Skeletal muscle tissue (tissue), 4 donors: ENCODE results near the gene HECW1. TPM values are rescaled to one million over a fixed set of nuclear protein-coding genes. Genes with fewer than 3 reads are reported as not detected.

Experiments
- H3K27ac ChIP-seq: one replicate; pipeline ENCODE4 v1.7.0; 2013; ENCODE audit warnings: mild to moderate bottlenecking, low read depth, low read length, inconsistent platforms
- H3K27me3 ChIP-seq, 3 donors: one replicate each; pipeline ENCODE4 v1.7.0; 2013; ENCODE audit warnings: low read length in 3 of 3; ENCODE audit not compliant: control insufficient read depth in 3 of 3, insufficient read depth in 3 of 3
- H3K36me3 ChIP-seq, 3 donors: one replicate each; pipeline ENCODE4 v1.7.0; 2013; ENCODE audit warnings: low read length in 3 of 3; ENCODE audit not compliant: control insufficient read depth in 3 of 3, insufficient read depth in 3 of 3
- H3K4me1 ChIP-seq, 3 donors: one replicate each; pipeline ENCODE4 v1.7.0; 2013; ENCODE audit warnings: low read length in 3 of 3, mild to moderate bottlenecking in 3 of 3; ENCODE audit not compliant: control insufficient read depth in 3 of 3, insufficient read depth in 3 of 3
- H3K4me3 ChIP-seq, 3 donors: one replicate each; pipeline ENCODE4 v1.7.0; 2013; ENCODE audit warnings: low read length in 3 of 3
- H3K9ac ChIP-seq, 3 donors: one replicate each; pipeline ENCODE4 v1.7.0; 2013; ENCODE audit warnings: low read length in 3 of 3, mild to moderate bottlenecking in 3 of 3, moderate library complexity in 2 of 3, low read depth in 1 of 3
- H3K9me3 ChIP-seq, 3 donors: one replicate each; pipeline ENCODE4 v1.7.0; 2013; ENCODE audit warnings: low read length in 3 of 3; ENCODE audit not compliant: control insufficient read depth in 3 of 3
- total RNA-seq: library from RNA; depleted of rRNA; stranded (reverse); fragments of >200 nt; gene quantifications from one replicate; pipeline ENCODE4 v1.2.3, GENCODE V29; 2014
- donor health status: Osteomylitis.

Gene HECW1
- total RNA-seq, 1 donor from 2014 or later: not detected

DNA sequence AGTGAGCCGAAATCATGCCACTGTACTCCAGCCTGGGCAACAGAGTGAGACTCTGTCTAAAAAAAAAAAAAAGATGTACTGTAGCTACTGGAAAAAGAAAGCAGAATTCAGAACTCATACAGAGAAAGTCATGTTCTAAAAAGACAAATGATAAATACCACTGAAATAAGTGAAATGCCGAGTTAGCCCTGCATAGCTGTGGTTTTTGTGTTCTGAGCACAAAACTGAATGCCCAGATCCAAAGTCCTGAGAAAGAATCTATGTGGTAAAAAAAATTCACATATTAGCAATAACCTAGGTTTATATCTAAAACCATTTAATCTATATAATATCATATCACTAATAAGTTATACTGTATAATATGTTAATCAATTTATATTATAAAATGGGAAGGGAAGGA, 29.3 kb upstream of the HECW1 start:
- H3K36me3 ChIP-seq: no peaks in the 10 kb centered on the region
- H3K4me3 ChIP-seq: no peak overlapping the region
- no peak overlapping the region for H3K9ac ChIP-seq
- H3K4me1 ChIP-seq: no peaks in the 10 kb centered on the region
- H3K9me3 ChIP-seq: no peaks in the 10 kb centered on the region
- no peaks in the 10 kb centered on the region for H3K27me3 ChIP-seq
- H3K27ac ChIP-seq: no peak overlapping the region

DNA sequence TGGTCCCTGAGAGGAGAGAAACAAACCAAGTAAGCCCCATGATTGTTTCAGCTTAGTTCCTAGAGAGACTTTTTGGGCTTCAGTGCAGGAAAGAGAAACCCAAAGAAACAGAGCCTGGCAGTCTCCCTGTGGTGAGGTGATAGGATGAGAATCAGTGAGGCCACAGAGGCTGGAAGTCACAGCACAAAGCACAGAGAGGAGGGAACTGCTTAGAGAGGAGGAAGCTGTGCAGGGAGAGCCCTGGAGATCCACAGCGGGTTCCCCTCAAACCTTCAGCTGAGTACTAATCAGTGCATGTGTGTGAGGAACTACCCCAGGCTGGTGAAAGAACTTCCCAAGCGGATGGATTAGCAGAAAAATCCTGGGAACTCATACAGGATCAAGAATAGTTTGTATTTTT, 27.4 kb upstream of the HECW1 start:
- Histone ChIP-seq H3K36me3 (no peaks in the 10 kb centered on the region), H3K27ac (no peak overlapping the region), H3K27me3 (no peaks in the 10 kb centered on the region), H3K4me3 (no peak overlapping the region), H3K4me1 (no peaks in the 10 kb centered on the region), H3K9ac (no peak overlapping the region), H3K9me3 (peaks cover 0 to 2% (median 0%) of the 10 kb centered on the region in 3 donors)

DNA sequence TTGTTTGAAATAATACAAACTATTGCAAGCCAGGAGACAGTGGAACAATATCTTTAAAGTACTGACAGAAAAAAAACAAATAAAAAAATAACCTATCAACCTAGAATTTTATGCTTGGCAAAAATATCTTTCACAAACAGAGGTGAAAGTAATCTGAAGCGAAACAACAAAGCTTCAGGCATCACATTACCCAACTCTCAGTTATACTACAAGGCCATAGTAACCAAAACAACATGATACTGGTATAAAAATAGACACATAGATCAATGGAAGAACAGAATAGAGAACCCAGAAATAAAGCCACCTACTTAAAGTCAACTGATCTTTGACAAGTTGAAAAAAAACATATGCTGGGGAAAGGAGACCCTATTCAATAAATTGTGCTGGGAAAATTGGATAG, 26.5 kb upstream of the HECW1 start:
- Histone ChIP-seq H3K36me3 (no peaks in the 10 kb centered on the region), H3K27ac (no peak overlapping the region), H3K27me3 (no peaks in the 10 kb centered on the region), H3K4me3 (no peak overlapping the region), H3K9ac (no peak overlapping the region), H3K4me1 (no peaks in the 10 kb centered on the region), H3K9me3 (peaks cover 0 to 2% (median 0%) of the 10 kb centered on the region in 3 donors)

DNA sequence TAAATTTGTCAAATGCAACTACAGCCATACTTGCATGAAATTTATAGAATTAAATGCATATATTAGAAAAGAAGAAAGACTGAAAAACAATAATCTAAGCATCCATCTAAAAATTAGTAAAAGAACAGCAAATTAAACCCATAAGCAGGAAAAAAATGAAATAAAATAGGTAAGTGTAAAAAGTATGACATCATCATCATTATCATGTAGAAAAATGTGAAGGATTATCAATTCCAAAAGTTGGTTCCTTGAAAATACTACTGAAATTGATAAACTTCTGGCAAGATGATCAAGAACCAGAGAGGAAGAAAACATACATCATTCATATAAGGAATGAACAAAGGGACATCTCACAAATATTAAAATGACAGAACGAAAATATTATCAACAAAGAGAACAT, 19.6 kb upstream of the HECW1 start:
- no peak overlapping the region for H3K27ac ChIP-seq
- peaks cover 0 to 6% (median 0%) of the 10 kb centered on the region in 3 donors for H3K27me3 ChIP-seq
- no peaks in the 10 kb centered on the region for H3K4me1 ChIP-seq
- H3K9ac ChIP-seq: no peak overlapping the region
- H3K4me3 ChIP-seq: no peak overlapping the region
- no peaks in the 10 kb centered on the region for H3K36me3 ChIP-seq
- H3K9me3 ChIP-seq: peaks cover 0 to 2% (median 0%) of the 10 kb centered on the region in 3 donors

DNA sequence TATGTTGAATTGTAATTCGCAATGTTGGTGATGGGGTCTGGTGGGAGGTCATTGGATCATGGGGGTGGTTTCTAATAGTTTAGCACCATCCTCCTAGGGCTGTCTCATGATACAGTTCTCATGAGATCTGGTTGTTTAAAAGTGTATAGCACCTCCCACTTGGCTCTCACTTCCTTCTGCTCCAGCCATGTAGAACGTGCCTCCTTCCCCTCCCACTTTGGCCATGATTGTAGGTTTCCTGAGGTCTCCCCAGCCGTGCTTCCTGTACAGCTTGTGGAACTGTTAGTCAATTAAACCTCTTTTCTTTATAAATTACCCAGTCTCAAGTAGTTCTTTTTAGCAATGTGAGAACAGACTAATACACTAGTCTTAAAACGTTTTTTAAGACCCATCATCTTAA, 15.6 kb upstream of the HECW1 start:
- H3K9me3 ChIP-seq: no peaks in the 10 kb centered on the region
- H3K4me3 ChIP-seq: no peak overlapping the region
- no peaks in the 10 kb centered on the region for H3K4me1 ChIP-seq
- H3K9ac ChIP-seq: no peak overlapping the region
- H3K36me3 ChIP-seq: no peaks in the 10 kb centered on the region
- no peak overlapping the region for H3K27ac ChIP-seq
- peaks cover 0 to 6% (median 0%) of the 10 kb centered on the region in 3 donors for H3K27me3 ChIP-seq

DNA sequence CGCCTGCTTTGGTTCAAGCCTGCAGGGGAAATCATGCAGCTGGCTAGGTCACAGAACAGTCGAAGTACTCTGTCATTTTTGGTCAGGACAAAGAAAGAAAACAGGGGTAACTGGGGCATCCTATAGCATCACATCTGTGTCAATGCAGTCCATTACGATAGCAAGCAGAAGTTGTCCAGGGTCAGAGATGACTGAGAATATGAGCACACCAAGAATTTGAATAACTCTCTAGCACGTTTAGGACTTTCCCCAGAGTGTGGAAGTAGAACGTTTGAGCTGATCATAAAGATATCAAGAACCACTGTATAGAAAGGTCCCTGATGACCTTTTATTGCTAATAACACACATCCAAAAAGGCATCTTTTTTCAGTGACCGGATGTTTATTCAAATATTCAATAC, 12.7 kb upstream of the HECW1 start:
- Histone ChIP-seq H3K9ac (no peak overlapping the region), H3K4me3 (no peak overlapping the region), H3K36me3 (no peaks in the 10 kb centered on the region), H3K9me3 (no peaks in the 10 kb centered on the region), H3K27ac (no peak overlapping the region), H3K27me3 (peaks cover 0 to 3% (median 0%) of the 10 kb centered on the region in 3 donors), H3K4me1 (no peaks in the 10 kb centered on the region)

DNA sequence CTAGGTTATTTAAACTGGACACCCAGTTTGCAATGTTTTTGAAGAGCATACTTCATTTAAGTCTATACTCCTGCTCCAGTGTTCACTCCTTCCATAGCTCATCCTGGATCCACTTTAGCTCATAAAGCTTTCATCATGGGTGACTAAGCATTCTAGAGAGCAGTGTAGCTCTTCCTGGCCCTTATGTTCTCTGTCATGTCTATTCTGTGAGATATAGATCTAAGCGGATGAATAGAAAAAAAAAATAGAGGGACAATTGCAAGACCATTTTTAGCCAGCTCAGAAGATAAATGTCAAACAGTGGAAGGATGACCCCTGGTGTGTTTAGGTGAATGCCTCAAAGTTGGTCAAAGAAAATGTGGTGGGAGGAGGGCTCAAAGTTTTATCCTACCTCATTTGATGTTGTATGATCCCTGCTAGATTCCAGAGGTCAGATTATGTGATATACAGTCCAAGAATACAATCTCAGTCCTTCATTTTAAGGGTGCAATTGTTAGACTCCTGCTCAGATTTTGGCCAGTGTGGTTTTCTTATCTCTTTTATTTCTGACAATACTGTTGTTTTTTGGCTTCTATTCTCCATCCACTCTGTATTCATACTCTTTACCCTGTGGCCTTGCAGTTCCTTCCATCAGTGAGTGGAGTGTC, 7.5 kb upstream of the HECW1 start:
- Histone ChIP-seq H3K4me3 (no peak overlapping the region), H3K27me3 (peaks cover 0 to 5% (median 2%) of the 10 kb centered on the region in 3 donors), H3K9me3 (no peaks in the 10 kb centered on the region), H3K9ac (no peak overlapping the region), H3K36me3 (no peaks in the 10 kb centered on the region), H3K4me1 (no peaks in the 10 kb centered on the region), H3K27ac (no peak overlapping the region)

DNA sequence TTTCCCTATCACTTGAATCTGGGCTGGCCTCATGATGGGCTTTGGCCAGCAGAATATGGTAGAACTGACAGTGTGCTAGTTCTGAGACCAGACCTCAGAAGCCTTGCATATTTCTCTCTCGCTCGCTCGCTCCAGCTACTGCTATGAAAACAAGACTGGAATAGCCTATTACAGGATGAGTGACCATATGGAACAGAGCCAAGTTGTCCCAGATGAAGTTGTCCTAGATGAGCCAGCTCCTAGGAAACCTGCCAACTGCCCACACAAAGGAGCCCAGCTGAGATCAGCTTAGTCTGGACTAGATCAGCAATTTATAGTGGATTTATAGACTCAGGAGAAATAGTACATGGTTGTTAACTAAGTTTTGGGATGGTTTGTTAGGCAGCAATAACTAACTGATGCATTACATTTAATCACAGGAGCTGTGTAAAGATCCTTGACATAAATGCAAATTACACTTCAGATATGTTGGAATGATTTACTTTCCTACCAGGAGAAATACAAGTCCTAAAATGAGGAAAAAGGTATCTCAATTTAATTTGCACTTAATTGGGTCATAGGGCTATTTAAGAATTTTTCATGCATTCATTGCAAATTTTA, 6.8 kb upstream of the HECW1 start:
- Histone ChIP-seq H3K27me3 (peaks cover 0 to 6% (median 5%) of the 10 kb centered on the region in 3 donors), H3K9me3 (no peaks in the 10 kb centered on the region), H3K4me3 (no peak overlapping the region), H3K9ac (no peak overlapping the region), H3K4me1 (no peaks in the 10 kb centered on the region), H3K27ac (no peak overlapping the region), H3K36me3 (no peaks in the 10 kb centered on the region)

DNA sequence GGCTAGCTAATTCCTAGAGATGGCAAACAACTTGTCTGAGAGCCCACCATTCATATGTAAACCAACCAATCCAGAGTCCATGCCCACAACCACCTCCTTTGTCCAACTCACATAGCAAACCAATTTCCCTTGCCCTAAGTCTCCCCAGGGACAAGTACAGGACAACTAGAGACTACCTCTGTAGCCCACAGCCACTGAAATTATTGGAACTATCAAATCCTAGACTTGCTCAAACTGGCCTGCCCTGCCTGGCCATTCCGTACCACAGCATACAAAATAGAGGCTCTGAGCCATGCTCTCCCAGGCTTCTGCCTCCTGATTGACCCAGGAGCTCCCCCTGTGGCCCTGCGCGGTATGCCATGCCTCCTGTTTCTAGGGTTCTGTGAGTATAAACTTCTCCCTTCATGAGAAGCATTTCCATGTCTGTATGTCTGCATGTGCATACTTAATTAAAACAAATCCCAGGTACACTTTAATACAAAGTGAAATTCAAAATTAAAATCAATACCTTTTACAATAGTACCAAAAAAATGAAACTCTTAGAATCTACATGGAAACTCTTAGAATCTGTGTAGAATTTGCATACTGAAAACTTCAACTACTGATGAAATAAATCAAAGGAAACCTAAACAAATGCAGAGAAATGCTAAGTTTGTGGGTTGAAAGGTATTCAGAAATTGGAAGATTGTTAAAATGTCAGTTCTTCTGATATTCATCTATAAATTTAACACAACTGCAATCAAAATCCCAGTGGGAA, 4.0 kb upstream of the HECW1 start:
- Histone ChIP-seq H3K27me3 (peaks cover 21 to 28% (median 22%) of the 10 kb centered on the region in 3 donors), H3K27ac (no peak overlapping the region), H3K4me1 (peaks cover 0 to 9% (median 4%) of the 10 kb centered on the region in 3 donors), H3K9ac (no peak overlapping the region), H3K4me3 (no peak overlapping the region), H3K36me3 (no peaks in the 10 kb centered on the region), H3K9me3 (no peaks in the 10 kb centered on the region)
